ENCODE measurements around the gene GSTM5.
"Not testable (repeated sequence)": the region's sequence is repeated elsewhere in the genome, so short reads cannot be mapped to it uniquely, and the experiment has no call there.

The GSTM5 gene

GRCh38 chr1:109678637-109679036, 33.4 kb upstream of the GSTM5 start:
- H3K27ac ChIP-seq (ENCODE audit: low read length); H3K27me3 ChIP-seq (ENCODE audit: low read depth, low read length); H3K4me3 ChIP-seq (ENCODE audit: low read depth in 1 of 2, low read length in 2 of 2); H3K4me1 ChIP-seq (ENCODE audit: control insufficient read depth in 1 of 2, insufficient read depth in 2 of 2, low read length in 2 of 2); H3K9me3 ChIP-seq (ENCODE audit: control insufficient read depth in 1 of 2, low read length in 2 of 2); H3K36me3 ChIP-seq (ENCODE audit: control insufficient read depth in 1 of 2, insufficient read depth in 2 of 2, low read length in 2 of 2): not testable (repeated sequence)

GRCh38 chr1:109684777-109685176, 27.3 kb upstream of the GSTM5 start:
- not testable (repeated sequence) for H3K27me3 ChIP-seq (ENCODE audit: low read depth, low read length); H3K9me3 ChIP-seq (ENCODE audit: control insufficient read depth in 1 of 2, low read length in 2 of 2); H3K4me3 ChIP-seq (ENCODE audit: low read depth in 1 of 2, low read length in 2 of 2); H3K36me3 ChIP-seq (ENCODE audit: control insufficient read depth in 1 of 2, insufficient read depth in 2 of 2, low read length in 2 of 2); H3K27ac ChIP-seq (ENCODE audit: low read length); H3K4me1 ChIP-seq (ENCODE audit: control insufficient read depth in 1 of 2, insufficient read depth in 2 of 2, low read length in 2 of 2)

GRCh38 chr1:109685399-109685798, 26.7 kb upstream of the GSTM5 start:
- not testable (repeated sequence) for H3K36me3 ChIP-seq (ENCODE audit: control insufficient read depth in 1 of 2, insufficient read depth in 2 of 2, low read length in 2 of 2); H3K27me3 ChIP-seq (ENCODE audit: low read depth, low read length); H3K9me3 ChIP-seq (ENCODE audit: control insufficient read depth in 1 of 2, low read length in 2 of 2); H3K4me3 ChIP-seq (ENCODE audit: low read depth in 1 of 2, low read length in 2 of 2); H3K27ac ChIP-seq (ENCODE audit: low read length); H3K4me1 ChIP-seq (ENCODE audit: control insufficient read depth in 1 of 2, insufficient read depth in 2 of 2, low read length in 2 of 2)

GRCh38 chr1:109685890-109686289, 26.2 kb upstream of the GSTM5 start:
- not testable (repeated sequence) for H3K9me3 ChIP-seq (ENCODE audit: control insufficient read depth in 1 of 2, low read length in 2 of 2); H3K4me1 ChIP-seq (ENCODE audit: control insufficient read depth in 1 of 2, insufficient read depth in 2 of 2, low read length in 2 of 2); H3K27me3 ChIP-seq (ENCODE audit: low read depth, low read length); H3K27ac ChIP-seq (ENCODE audit: low read length); H3K36me3 ChIP-seq (ENCODE audit: control insufficient read depth in 1 of 2, insufficient read depth in 2 of 2, low read length in 2 of 2); H3K4me3 ChIP-seq (ENCODE audit: low read depth in 1 of 2, low read length in 2 of 2)

DNA sequence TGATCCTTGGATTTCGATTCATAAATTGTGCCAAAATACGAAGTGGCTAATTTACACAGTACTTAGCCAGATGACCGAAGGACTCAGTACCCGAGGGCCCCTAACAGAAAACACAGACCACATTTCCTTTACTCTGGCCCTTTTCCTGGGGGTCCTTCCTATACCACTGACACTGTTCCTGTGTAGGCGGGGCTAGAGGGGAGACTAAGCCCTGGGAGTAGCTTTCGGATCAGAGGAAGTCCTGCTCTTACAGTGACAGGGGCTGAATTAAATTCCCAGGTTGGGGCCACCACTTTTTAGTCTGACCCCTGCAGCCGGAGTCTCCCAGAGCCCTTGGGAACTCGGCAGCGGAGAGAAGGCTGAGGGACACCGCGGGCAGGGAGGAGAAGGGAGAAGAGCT, 24.9 kb upstream of the GSTM5 start:
- H3K4me3 ChIP-seq (ENCODE audit: low read depth in 1 of 2, low read length in 2 of 2); H3K27me3 ChIP-seq (ENCODE audit: low read depth, low read length); H3K9me3 ChIP-seq (ENCODE audit: control insufficient read depth in 1 of 2, low read length in 2 of 2); H3K27ac ChIP-seq (ENCODE audit: low read length); H3K36me3 ChIP-seq (ENCODE audit: control insufficient read depth in 1 of 2, insufficient read depth in 2 of 2, low read length in 2 of 2); H3K4me1 ChIP-seq (ENCODE audit: control insufficient read depth in 1 of 2, insufficient read depth in 2 of 2, low read length in 2 of 2): not testable (repeated sequence)

DNA sequence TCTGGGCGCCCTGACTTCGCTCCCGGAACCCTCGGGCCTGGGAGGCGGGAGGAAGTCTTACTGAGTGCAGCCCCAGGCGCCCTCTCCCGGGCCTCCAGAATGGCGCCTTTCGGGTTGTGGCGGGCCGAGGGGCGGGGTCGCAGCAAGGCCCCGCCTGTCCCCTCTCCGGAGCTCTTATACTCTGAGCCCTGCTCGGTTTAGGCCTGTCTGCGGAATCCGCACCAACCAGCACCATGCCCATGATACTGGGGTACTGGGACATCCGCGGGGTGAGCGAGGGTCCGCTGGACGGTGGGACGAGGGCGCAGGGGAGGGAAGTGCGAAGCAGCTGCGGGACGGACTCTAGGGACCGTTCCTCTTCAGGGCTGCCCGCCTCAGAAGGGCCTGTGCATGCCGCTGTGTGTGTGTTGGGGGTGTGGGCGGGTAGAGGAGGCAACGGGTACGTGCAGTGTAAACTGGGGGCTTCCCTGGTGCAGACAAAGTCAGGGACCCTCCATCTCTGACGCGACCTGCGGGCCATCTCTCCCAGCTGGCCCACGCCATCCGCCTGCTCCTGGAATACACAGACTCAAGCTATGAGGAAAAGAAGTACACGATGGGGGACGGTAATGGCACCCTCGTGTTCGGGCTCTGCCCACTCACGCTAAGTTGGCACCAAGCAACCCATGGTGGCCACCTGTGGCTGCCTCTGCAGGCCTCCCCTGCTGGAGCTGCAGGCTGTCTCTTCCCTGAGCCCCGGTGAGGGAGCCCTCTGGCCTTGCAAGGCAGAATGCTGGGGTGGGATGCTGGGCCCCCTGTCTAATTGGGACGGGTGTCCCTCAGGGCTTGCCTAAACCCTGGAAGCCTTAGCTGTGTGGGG, 24.2 kb upstream of the GSTM5 start, which contains the start of gene GSTM1:
Gene GSTM1 (plus strand): TSS at position 177 of the 859 bp plus-strand sequence. CDS start 57 bp downstream, at position 234.
- H3K27me3 ChIP-seq (ENCODE audit: low read depth, low read length) = no peaks in the 10 kb centered on the region
- no peak within 1 kb of the TSS for H3K27ac ChIP-seq (ENCODE audit: low read length)
- no peaks in the 10 kb centered on the region for H3K9me3 ChIP-seq (ENCODE audit: control insufficient read depth in 1 of 2, low read length in 2 of 2)
- no peaks in the 10 kb centered on the region for H3K36me3 ChIP-seq (ENCODE audit: control insufficient read depth in 1 of 2, insufficient read depth in 2 of 2, low read length in 2 of 2)
- no peaks in the 10 kb centered on the region for H3K4me1 ChIP-seq (ENCODE audit: control insufficient read depth in 1 of 2, insufficient read depth in 2 of 2, low read length in 2 of 2)
- no peak within 1 kb of the TSS for H3K4me3 ChIP-seq (ENCODE audit: low read depth in 1 of 2, low read length in 2 of 2)

GRCh38 chr1:109689844-109690405, 22.1 kb upstream of the GSTM5 start:
- H3K36me3 ChIP-seq (ENCODE audit: control insufficient read depth in 1 of 2, insufficient read depth in 2 of 2, low read length in 2 of 2) = no peaks in the 10 kb centered on the region
- H3K4me3 ChIP-seq (ENCODE audit: low read depth in 1 of 2, low read length in 2 of 2) = no peak overlapping the region
- no peaks in the 10 kb centered on the region for H3K4me1 ChIP-seq (ENCODE audit: control insufficient read depth in 1 of 2, insufficient read depth in 2 of 2, low read length in 2 of 2)
- H3K9me3 ChIP-seq (ENCODE audit: control insufficient read depth in 1 of 2, low read length in 2 of 2) = no peaks in the 10 kb centered on the region
- no peak overlapping the region for H3K27ac ChIP-seq (ENCODE audit: low read length)
- H3K27me3 ChIP-seq (ENCODE audit: low read depth, low read length) = no peaks in the 10 kb centered on the region

DNA sequence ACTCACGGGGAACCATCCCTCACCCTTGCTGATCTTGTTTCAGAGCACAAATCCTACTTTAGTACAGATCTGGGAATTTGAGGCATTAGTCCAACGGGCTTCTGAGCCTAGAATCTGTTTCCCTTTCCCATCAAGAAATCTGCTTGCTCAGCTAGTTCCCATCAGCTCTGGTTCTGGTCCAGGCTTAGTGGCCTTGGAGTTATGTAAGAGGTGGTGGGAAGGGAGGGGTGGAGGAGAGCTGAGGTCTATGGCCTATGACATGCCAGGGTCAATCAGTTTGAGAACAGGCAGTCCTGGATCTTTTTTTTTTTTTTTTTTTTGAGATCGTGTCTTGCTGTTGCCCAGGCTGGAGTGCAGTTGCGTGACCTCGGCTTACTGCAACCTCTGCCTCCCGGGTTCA, 20.3 kb upstream of the GSTM5 start:
- Histone ChIP-seq H3K4me3 (ENCODE audit: low read depth in 1 of 2, low read length in 2 of 2) (no peak overlapping the region), H3K36me3 (ENCODE audit: control insufficient read depth in 1 of 2, insufficient read depth in 2 of 2, low read length in 2 of 2) (no peaks in the 10 kb centered on the region), H3K4me1 (ENCODE audit: control insufficient read depth in 1 of 2, insufficient read depth in 2 of 2, low read length in 2 of 2) (no peaks in the 10 kb centered on the region), H3K27ac (ENCODE audit: low read length) (no peak overlapping the region), H3K9me3 (ENCODE audit: control insufficient read depth in 1 of 2, low read length in 2 of 2) (no peaks in the 10 kb centered on the region), H3K27me3 (ENCODE audit: low read depth, low read length) (no peaks in the 10 kb centered on the region)

DNA sequence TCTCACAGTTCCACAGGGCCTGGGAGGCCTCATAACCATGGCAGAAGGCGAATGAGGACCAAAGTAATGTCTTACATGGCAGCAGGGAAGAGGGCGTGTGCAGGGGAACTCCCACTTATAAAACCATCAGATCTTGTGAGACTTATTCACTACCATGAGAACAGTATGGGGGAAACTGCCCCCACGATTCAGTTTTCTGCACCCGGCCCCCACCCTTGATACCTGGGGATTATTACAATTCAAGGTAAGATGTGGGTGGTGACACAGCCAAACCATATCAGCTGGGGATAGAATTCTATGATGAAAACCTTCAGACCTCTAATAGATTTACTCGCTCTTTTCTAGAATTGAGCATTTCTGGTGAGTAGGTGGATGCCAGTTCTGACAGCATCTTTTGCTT, 17.7 kb upstream of the GSTM5 start:
- not testable (repeated sequence) for H3K4me3 ChIP-seq (ENCODE audit: low read depth in 1 of 2, low read length in 2 of 2); H3K36me3 ChIP-seq (ENCODE audit: control insufficient read depth in 1 of 2, insufficient read depth in 2 of 2, low read length in 2 of 2); H3K27ac ChIP-seq (ENCODE audit: low read length); H3K9me3 ChIP-seq (ENCODE audit: control insufficient read depth in 1 of 2, low read length in 2 of 2); H3K27me3 ChIP-seq (ENCODE audit: low read depth, low read length); H3K4me1 ChIP-seq (ENCODE audit: control insufficient read depth in 1 of 2, insufficient read depth in 2 of 2, low read length in 2 of 2)

DNA sequence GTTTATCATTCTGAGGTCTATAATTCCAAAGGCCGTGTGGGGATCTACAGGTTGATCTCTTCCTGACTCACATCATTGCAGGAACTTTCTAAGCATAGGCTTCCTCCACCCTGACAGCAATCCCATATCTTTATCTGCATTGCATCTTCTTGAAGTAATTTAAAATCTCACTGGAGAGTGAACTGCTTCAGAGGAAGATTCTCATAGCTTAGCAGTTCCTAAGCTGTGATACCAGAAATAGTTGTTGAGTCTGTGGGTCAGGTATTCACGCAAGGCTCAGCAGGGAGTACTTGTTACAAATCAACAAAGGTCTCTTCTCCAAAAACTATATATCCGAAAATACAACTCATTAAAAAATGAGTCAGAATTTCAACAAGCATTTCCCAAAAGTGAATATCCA, 16.9 kb upstream of the GSTM5 start:
- not testable (repeated sequence) for H3K4me1 ChIP-seq (ENCODE audit: control insufficient read depth in 1 of 2, insufficient read depth in 2 of 2, low read length in 2 of 2); H3K9me3 ChIP-seq (ENCODE audit: control insufficient read depth in 1 of 2, low read length in 2 of 2); H3K27ac ChIP-seq (ENCODE audit: low read length); H3K36me3 ChIP-seq (ENCODE audit: control insufficient read depth in 1 of 2, insufficient read depth in 2 of 2, low read length in 2 of 2); H3K4me3 ChIP-seq (ENCODE audit: low read depth in 1 of 2, low read length in 2 of 2); H3K27me3 ChIP-seq (ENCODE audit: low read depth, low read length)

GRCh38 chr1:109697066-109697465, 15.0 kb upstream of the GSTM5 start:
- Histone ChIP-seq H3K27ac (ENCODE audit: low read length) (no peak overlapping the region), H3K4me1 (ENCODE audit: control insufficient read depth in 1 of 2, insufficient read depth in 2 of 2, low read length in 2 of 2) (no peaks in the 10 kb centered on the region), H3K36me3 (ENCODE audit: control insufficient read depth in 1 of 2, insufficient read depth in 2 of 2, low read length in 2 of 2) (no peaks in the 10 kb centered on the region), H3K4me3 (ENCODE audit: low read depth in 1 of 2, low read length in 2 of 2) (no peak overlapping the region), H3K9me3 (ENCODE audit: control insufficient read depth in 1 of 2, low read length in 2 of 2) (no peaks in the 10 kb centered on the region), H3K27me3 (ENCODE audit: low read depth, low read length) (no peaks in the 10 kb centered on the region)

DNA sequence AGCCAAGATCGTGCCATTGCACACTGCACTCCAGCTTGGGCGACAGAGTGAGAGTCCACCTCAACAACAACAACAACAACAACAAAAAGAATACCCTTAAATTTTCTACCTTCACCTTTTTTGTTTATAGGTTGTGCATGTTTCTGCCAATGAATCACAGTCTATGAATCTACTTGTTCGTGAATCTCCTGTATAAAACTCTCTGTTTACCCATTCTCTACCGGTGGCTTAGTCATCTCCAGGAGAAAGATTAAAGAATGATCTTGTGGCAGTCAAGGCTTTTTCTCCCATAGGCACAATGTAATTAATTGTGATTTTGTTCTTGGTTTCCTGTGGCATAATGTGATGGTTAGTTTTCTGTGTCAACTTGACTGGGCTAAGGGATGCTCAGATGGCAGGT, 14.2 kb upstream of the GSTM5 start:
- not testable (repeated sequence) for H3K27ac ChIP-seq (ENCODE audit: low read length); H3K27me3 ChIP-seq (ENCODE audit: low read depth, low read length); H3K4me1 ChIP-seq (ENCODE audit: control insufficient read depth in 1 of 2, insufficient read depth in 2 of 2, low read length in 2 of 2); H3K9me3 ChIP-seq (ENCODE audit: control insufficient read depth in 1 of 2, low read length in 2 of 2); H3K36me3 ChIP-seq (ENCODE audit: control insufficient read depth in 1 of 2, insufficient read depth in 2 of 2, low read length in 2 of 2); H3K4me3 ChIP-seq (ENCODE audit: low read depth in 1 of 2, low read length in 2 of 2)

All from muscle layer of duodenum (tissue), 2 donors.